GM23338 (cell line): Measurements from ENCODE around the gene PNPLA5. TPM values are rescaled to one million over a fixed set of nuclear protein-coding genes. Genes with fewer than 3 reads are reported as not detected.

Experiments
- ATAC-seq: fragments of 200-7000 bp; cut with Tn5 transposase; 3 replicates; pipeline ENCODE4 v1.9.1; 2020
- DNase-seq: peaks from one replicate; pipeline ENCODE4 v3.0.0-alpha.2; 2015; ENCODE audit warnings: low spot score
- H2AFZ ChIP-seq: fragments of 200-600 bp; sonication (generic); 2 replicates; pipeline ENCODE4 v1.8.0; 2016; ENCODE audit warnings: antibody characterized with exemption, mild to moderate bottlenecking, moderate library complexity
- H3F3A ChIP-seq: fragments of 200-600 bp; sonication (generic); replicated peaks from 2 replicates; pipeline ENCODE4 v1.8.0; 2017; ENCODE audit warnings: antibody characterized with exemption, mixed run types, low read depth
- H3K27ac ChIP-seq: fragments of 200-600 bp; sonication (generic); 2 replicates; pipeline ENCODE4 v1.6.1; 2016; ENCODE audit warnings: low read depth
- H3K27me3 ChIP-seq: fragments of 200-600 bp; sonication (generic); 2 replicates; pipeline ENCODE4 v1.8.0; 2016; ENCODE audit warnings: mild to moderate bottlenecking, mixed run types, moderate library complexity; ENCODE audit not compliant: insufficient read depth
- H3K36me3 ChIP-seq: fragments of 200-600 bp; sonication (generic); 2 replicates; pipeline ENCODE4 v1.8.0; 2016; ENCODE audit warnings: mild to moderate bottlenecking; ENCODE audit not compliant: insufficient read depth
- H3K4me1 ChIP-seq: fragments of 200-600 bp; sonication (generic); 2 replicates; pipeline ENCODE4 v1.8.0; 2016; ENCODE audit warnings: mild to moderate bottlenecking, moderate library complexity; ENCODE audit not compliant: insufficient read depth
- H3K4me2 ChIP-seq: fragments of 200-600 bp; sonication (generic); 2 replicates; pipeline ENCODE4 v1.7.1; 2017; ENCODE audit warnings: mixed run types
- H3K4me3 ChIP-seq: fragments of 200-600 bp; sonication (generic); 2 replicates; pipeline ENCODE4 v1.6.1; 2016; ENCODE audit warnings: mixed run types
- H3K79me2 ChIP-seq: fragments of 200-600 bp; sonication (generic); replicated peaks from 2 replicates; pipeline ENCODE4 v1.8.0; 2017; ENCODE audit warnings: mild to moderate bottlenecking; ENCODE audit not compliant: insufficient read depth
- H3K9me2 ChIP-seq: fragments of 200-600 bp; sonication (generic); 2 replicates; pipeline ENCODE4 v1.8.0; 2017; ENCODE audit not compliant: insufficient read depth
- H4K20me1 ChIP-seq: fragments of 200-600 bp; sonication (generic); replicated peaks from 2 replicates; pipeline ENCODE4 v1.8.0; 2017; ENCODE audit warnings: mild to moderate bottlenecking; ENCODE audit not compliant: insufficient read depth
- H3K27ac Mint-ChIP-seq: 2 replicates; pipeline ENCODE4 v1.8.0; 2020; ENCODE audit warnings: inconsistent platforms, mild to moderate bottlenecking, moderate library complexity, mixed read lengths
- H3K27me3 Mint-ChIP-seq: 3 replicates; pipeline ENCODE4 v1.8.0; 2022; ENCODE audit warnings: low read depth, mild to moderate bottlenecking, moderate library complexity, mixed read lengths, inconsistent platforms; ENCODE audit not compliant: insufficient read depth, poor library complexity
- H3K36me3 Mint-ChIP-seq: 3 replicates; pipeline ENCODE4 v1.8.0; 2021; ENCODE audit warnings: low read depth, mild to moderate bottlenecking, inconsistent platforms, moderate library complexity, mixed read lengths
- H3K4me1 Mint-ChIP-seq: 3 replicates; pipeline ENCODE4 v1.8.0; 2020; ENCODE audit warnings: mild to moderate bottlenecking, inconsistent platforms, mixed read lengths
- H3K4me3 Mint-ChIP-seq: 3 replicates; pipeline ENCODE4 v1.8.0; 2021; ENCODE audit warnings: moderate library complexity, mild to moderate bottlenecking, inconsistent platforms, mixed read lengths
- H3K9me3 Mint-ChIP-seq: 3 replicates; pipeline ENCODE4 v1.8.0; 2020; ENCODE audit warnings: moderate library complexity, mild to moderate bottlenecking, inconsistent platforms, mixed read lengths
- CREB1 ChIP-seq: fragments of 250-450 bp; sonication (Bioruptor Pico); IDR thresholded peaks from 2 replicates; pipeline ENCODE4 v1.5.0; 2020; ENCODE audit warnings: low read depth, mild to moderate bottlenecking, moderate library complexity
- EZH2phosphoT487 ChIP-seq: fragments of 200-600 bp; sonication (generic); IDR thresholded peaks from one replicate; pipeline ENCODE4 v1.8.1; 2018; ENCODE audit warnings: antibody characterized with exemption; ENCODE audit not compliant: unreplicated experiment
- NANOG ChIP-seq: IDR thresholded peaks from 2 replicates; pipeline ENCODE4 v1.6.1; 2016; ENCODE audit warnings: antibody characterized with exemption, borderline replicate concordance
- polyA plus RNA-seq: library from polyadenylated mRNA; unstranded; fragments of >200 nt; fragmentation: Nextera tagmentation; extraction: Ambion mirVana; gene quantifications from 2 replicates; pipeline ENCODE4 v1.2.1, GENCODE V29; 2016
- total RNA-seq: library from RNA; depleted of rRNA; stranded (reverse); fragments of >200 nt; shearing (Covaris generic); gene quantifications from 2 replicates; pipeline ENCODE4 v1.2.3, GENCODE V29; 2014
- TF ChIP-seq, protein P1 (sequence below), 2 experiments: fragments of 200-600 bp in 1 of 2; sonication (generic) in 1 of 2; conservative IDR thresholded peaks; 2 replicates each; pipeline versions ENCODE4 v1.5.1 to v1.6.1; 2016 to 2017; ENCODE audit warnings: antibody characterized with exemption in 2 of 2, low read depth in 2 of 2, mild to moderate bottlenecking in 2 of 2, moderate library complexity in 1 of 2
- TF ChIP-seq, protein P2 (sequence below): IDR thresholded peaks from 2 replicates; pipeline ENCODE4 v1.6.1; 2016; ENCODE audit warnings: antibody characterized with exemption
- TF ChIP-seq, protein P3 (sequence below): fragments of 250-450 bp; sonication (Bioruptor Pico); IDR thresholded peaks from 2 replicates; pipeline ENCODE4 v1.5.0; 2020; ENCODE audit warnings: mild to moderate bottlenecking, moderate library complexity
- TF ChIP-seq, protein P4 (sequence below): IDR thresholded peaks from one replicate; pipeline ENCODE4 v1.6.1; 2018; ENCODE audit warnings: antibody characterized with exemption; ENCODE audit not compliant: unreplicated experiment

The PNPLA5 gene
- total and polyA plus RNA-seq, 2 experiments from 2014 or later, result 2.3 to 6.8 TPM

DNA sequence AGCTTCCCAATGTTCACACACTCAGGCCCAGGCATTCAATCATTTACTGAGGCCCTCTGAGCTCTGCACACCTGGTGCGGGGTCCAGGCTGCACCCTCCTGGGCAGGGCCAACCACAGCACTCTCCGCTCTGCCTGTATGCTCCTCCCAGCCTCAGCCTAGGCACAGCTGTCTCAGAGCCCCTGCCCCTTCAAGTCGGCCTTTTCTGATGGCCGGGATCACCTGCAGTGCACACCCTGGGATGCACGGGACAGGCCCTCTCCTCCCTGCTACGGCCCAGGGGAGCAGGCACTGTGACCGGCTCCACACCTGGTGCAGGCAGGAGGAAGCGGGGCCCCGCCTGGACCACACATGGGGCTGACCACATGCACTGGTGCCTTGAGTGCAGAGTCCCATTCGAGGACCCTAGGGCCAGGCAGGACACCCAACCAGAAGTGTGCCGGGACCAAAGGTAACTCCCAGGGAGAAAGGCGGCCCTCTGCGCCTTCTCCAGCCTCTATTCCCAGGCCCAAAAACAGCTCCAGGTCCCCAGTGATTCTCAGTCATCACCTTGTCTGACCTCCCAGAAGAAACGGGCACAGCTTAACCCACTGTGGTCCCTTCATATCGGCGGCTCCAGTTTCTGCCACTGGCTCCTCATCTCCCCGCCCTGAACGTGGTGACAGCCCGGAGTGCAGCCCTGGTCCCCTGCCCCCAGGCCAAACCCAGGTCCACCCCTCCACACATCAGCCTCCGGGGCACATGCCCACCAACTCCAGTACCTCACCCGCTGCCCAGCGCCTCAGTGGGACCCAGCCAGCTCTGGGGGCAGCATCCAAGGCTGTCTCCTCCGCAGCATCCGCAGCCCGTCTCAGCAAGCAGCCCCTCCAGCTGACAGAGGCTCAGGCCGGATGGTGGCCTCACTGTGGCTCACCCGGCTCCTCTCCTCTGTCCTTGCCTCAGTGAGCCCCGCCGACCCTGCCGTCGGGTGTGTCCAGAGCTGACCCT lies 47.0 kb downstream of the PNPLA5 start (continued):
- TF ChIP-seq, protein P1, sequence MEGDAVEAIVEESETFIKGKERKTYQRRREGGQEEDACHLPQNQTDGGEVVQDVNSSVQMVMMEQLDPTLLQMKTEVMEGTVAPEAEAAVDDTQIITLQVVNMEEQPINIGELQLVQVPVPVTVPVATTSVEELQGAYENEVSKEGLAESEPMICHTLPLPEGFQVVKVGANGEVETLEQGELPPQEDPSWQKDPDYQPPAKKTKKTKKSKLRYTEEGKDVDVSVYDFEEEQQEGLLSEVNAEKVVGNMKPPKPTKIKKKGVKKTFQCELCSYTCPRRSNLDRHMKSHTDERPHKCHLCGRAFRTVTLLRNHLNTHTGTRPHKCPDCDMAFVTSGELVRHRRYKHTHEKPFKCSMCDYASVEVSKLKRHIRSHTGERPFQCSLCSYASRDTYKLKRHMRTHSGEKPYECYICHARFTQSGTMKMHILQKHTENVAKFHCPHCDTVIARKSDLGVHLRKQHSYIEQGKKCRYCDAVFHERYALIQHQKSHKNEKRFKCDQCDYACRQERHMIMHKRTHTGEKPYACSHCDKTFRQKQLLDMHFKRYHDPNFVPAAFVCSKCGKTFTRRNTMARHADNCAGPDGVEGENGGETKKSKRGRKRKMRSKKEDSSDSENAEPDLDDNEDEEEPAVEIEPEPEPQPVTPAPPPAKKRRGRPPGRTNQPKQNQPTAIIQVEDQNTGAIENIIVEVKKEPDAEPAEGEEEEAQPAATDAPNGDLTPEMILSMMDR (conservative IDR thresholded peaks at IDR 0.05; ENCODE audit: low read depth in 2 of 2), result no peak
- TF ChIP-seq NANOG, result no peak
- TF ChIP-seq, protein P2, sequence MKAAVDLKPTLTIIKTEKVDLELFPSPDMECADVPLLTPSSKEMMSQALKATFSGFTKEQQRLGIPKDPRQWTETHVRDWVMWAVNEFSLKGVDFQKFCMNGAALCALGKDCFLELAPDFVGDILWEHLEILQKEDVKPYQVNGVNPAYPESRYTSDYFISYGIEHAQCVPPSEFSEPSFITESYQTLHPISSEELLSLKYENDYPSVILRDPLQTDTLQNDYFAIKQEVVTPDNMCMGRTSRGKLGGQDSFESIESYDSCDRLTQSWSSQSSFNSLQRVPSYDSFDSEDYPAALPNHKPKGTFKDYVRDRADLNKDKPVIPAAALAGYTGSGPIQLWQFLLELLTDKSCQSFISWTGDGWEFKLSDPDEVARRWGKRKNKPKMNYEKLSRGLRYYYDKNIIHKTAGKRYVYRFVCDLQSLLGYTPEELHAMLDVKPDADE, result no peak
- no peak for TF ChIP-seq CREB1 (CRISPR knock-in tag)

DNA sequence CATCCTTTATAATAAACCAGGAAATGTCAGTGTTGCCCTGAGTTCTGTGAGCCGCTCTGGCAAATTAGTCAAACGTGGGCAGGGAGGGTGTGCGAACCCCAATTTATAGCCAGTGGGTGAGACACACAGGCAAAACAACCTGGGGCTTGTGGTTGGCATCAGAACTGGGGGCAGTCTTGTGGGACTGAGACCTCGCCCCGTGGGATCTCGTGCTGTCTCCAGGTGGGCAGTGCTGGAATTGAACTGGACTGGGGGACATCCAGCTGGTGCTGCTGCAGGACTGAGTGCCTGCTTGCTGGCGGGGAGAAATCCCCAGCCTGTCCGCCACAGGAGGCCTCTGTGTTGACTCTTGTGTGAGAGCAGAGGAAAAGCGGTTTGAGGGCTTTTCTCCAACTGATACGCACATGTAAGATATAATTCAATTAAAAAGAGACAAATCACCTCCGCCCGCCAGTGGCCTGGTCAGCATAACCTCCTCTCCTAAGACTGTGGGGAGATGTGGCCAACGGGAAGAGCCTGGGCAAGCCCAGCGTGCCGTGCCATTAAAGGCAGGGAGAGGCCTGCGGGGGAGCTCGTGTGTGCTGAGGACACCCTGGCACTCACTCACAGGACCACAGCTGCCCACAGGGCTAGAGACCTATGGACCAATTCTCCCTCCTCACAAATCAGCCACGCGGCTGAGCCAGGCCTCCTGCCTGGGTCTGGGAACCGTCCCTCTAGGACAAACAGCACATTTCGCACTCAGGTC lies 47.9 kb downstream of the PNPLA5 start:
- Mint-ChIP-seq H3K36me3 (peaks cover under 1% of the 10 kb centered on the region; the same call in 1 of the 3 replicates), H3K4me3 (no peak overlapping the region), H3K9me3 (no peaks in the 10 kb centered on the region; the same call in 2 of the 3 replicates), H3K4me1 (peaks cover 27% of the 10 kb centered on the region), H3K27ac (no peak overlapping the region), H3K27me3 (peaks cover 12% of the 10 kb centered on the region)
- H4K20me1 ChIP-seq, result peaks cover 3% of the 10 kb centered on the region
- no peak overlapping the region for H2AFZ ChIP-seq
- H3F3A ChIP-seq, result no peaks in the 10 kb centered on the region
- H3K4me1 ChIP-seq, result no peaks in the 10 kb centered on the region
- no peak for DNase-seq
- H3K27me3 ChIP-seq, result no peaks in the 10 kb centered on the region
- no peak; the same call in 2 of the 3 replicates for ATAC-seq
- H3K27ac ChIP-seq, result no peak overlapping the region
- no peak overlapping the region for H3K4me3 ChIP-seq
- H3K79me2 ChIP-seq, result peaks cover 58% of the 10 kb centered on the region
- H3K9me2 ChIP-seq, result no peaks in the 10 kb centered on the region
- H3K36me3 ChIP-seq, result no peaks in the 10 kb centered on the region
- H3K4me2 ChIP-seq, result no peak overlapping the region
- TF ChIP-seq EZH2phosphoT487, result no peak
- TF ChIP-seq, protein P2, result no peak
- TF ChIP-seq, protein P3, sequence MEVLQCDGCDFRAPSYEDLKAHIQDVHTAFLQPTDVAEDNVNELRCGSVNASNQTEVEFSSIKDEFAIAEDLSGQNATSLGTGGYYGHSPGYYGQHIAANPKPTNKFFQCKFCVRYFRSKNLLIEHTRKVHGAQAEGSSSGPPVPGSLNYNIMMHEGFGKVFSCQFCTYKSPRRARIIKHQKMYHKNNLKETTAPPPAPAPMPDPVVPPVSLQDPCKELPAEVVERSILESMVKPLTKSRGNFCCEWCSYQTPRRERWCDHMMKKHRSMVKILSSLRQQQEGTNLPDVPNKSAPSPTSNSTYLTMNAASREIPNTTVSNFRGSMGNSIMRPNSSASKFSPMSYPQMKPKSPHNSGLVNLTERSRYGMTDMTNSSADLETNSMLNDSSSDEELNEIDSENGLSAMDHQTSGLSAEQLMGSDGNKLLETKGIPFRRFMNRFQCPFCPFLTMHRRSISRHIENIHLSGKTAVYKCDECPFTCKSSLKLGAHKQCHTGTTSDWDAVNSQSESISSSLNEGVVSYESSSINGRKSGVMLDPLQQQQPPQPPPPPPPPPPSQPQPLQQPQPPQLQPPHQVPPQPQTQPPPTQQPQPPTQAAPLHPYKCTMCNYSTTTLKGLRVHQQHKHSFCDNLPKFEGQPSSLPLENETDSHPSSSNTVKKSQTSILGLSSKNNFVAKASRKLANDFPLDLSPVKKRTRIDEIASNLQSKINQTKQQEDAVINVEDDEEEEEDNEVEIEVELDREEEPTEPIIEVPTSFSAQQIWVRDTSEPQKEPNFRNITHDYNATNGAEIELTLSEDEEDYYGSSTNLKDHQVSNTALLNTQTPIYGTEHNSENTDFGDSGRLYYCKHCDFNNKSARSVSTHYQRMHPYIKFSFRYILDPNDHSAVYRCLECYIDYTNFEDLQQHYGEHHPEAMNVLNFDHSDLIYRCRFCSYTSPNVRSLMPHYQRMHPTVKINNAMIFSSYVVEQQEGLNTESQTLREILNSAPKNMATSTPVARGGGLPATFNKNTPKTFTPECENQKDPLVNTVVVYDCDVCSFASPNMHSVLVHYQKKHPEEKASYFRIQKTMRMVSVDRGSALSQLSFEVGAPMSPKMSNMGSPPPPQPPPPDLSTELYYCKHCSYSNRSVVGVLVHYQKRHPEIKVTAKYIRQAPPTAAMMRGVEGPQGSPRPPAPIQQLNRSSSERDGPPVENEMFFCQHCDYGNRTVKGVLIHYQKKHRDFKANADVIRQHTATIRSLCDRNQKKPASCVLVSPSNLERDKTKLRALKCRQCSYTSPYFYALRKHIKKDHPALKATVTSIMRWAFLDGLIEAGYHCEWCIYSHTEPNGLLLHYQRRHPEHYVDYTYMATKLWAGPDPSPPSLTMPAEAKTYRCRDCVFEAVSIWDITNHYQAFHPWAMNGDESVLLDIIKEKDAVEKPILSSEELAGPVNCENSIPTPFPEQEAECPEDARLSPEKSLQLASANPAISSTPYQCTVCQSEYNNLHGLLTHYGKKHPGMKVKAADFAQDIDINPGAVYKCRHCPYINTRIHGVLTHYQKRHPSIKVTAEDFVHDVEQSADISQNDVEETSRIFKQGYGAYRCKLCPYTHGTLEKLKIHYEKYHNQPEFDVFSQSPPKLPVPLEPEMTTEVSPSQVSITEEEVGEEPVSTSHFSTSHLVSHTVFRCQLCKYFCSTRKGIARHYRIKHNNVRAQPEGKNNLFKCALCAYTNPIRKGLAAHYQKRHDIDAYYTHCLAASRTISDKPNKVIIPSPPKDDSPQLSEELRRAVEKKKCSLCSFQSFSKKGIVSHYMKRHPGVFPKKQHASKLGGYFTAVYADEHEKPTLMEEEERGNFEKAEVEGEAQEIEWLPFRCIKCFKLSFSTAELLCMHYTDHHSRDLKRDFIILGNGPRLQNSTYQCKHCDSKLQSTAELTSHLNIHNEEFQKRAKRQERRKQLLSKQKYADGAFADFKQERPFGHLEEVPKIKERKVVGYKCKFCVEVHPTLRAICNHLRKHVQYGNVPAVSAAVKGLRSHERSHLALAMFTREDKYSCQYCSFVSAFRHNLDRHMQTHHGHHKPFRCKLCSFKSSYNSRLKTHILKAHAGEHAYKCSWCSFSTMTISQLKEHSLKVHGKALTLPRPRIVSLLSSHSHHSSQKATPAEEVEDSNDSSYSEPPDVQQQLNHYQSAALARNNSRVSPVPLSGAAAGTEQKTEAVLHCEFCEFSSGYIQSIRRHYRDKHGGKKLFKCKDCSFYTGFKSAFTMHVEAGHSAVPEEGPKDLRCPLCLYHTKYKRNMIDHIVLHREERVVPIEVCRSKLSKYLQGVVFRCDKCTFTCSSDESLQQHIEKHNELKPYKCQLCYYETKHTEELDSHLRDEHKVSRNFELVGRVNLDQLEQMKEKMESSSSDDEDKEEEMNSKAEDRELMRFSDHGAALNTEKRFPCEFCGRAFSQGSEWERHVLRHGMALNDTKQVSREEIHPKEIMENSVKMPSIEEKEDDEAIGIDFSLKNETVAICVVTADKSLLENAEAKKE (CRISPR knock-in tag), result no peak
- TF ChIP-seq, protein P4, sequence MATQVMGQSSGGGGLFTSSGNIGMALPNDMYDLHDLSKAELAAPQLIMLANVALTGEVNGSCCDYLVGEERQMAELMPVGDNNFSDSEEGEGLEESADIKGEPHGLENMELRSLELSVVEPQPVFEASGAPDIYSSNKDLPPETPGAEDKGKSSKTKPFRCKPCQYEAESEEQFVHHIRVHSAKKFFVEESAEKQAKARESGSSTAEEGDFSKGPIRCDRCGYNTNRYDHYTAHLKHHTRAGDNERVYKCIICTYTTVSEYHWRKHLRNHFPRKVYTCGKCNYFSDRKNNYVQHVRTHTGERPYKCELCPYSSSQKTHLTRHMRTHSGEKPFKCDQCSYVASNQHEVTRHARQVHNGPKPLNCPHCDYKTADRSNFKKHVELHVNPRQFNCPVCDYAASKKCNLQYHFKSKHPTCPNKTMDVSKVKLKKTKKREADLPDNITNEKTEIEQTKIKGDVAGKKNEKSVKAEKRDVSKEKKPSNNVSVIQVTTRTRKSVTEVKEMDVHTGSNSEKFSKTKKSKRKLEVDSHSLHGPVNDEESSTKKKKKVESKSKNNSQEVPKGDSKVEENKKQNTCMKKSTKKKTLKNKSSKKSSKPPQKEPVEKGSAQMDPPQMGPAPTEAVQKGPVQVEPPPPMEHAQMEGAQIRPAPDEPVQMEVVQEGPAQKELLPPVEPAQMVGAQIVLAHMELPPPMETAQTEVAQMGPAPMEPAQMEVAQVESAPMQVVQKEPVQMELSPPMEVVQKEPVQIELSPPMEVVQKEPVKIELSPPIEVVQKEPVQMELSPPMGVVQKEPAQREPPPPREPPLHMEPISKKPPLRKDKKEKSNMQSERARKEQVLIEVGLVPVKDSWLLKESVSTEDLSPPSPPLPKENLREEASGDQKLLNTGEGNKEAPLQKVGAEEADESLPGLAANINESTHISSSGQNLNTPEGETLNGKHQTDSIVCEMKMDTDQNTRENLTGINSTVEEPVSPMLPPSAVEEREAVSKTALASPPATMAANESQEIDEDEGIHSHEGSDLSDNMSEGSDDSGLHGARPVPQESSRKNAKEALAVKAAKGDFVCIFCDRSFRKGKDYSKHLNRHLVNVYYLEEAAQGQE, result no peak
